HG03457 (cell line): ENCODE measurements around the gene GOLPH3L.
"Not testable (repeated sequence)": the region's sequence is repeated elsewhere in the genome, so short reads cannot be mapped to it uniquely, and the experiment has no call there.

Experiments
- ATAC-seq: cut with Tn5 transposase; IDR thresholded peaks from one replicate; pipeline ENCODE4 v1.9.1; 2021; ENCODE audit warnings: moderate number of reproducible peaks; ENCODE audit not compliant: unreplicated experiment

GOLPH3L gene

GRCh38 chr1:150619576-150620509 lies 77.1 kb downstream of the GOLPH3L start:
- ATAC-seq, result no peak

- ATAC-seq, result no peak
Observed at GRCh38 chr1:150615346-150616201, 81.4 kb downstream of the GOLPH3L start.

- ATAC-seq, result no peak
Observed at GRCh38 chr1:150613061-150613920, 83.7 kb downstream of the GOLPH3L start.

GRCh38 chr1:150612014-150612345 lies 85.0 kb downstream of the GOLPH3L start:
- no peak for ATAC-seq

- no peak for ATAC-seq
Observed at GRCh38 chr1:150610576-150610975, 86.4 kb downstream of the GOLPH3L start.

GRCh38 chr1:150609732-150610131 lies 87.2 kb downstream of the GOLPH3L start:
- ATAC-seq, result no peak

GRCh38 chr1:150606463-150607142 lies 90.4 kb downstream of the GOLPH3L start:
- ATAC-seq, result no peak

- ATAC-seq, result not testable (repeated sequence)
Observed at GRCh38 chr1:150605451-150605731, 91.6 kb downstream of the GOLPH3L start.

GRCh38 chr1:150604226-150604588 lies 92.7 kb downstream of the GOLPH3L start:
- no peak for ATAC-seq

- ATAC-seq, result no peak
Observed at GRCh38 chr1:150603711-150604110, 93.2 kb downstream of the GOLPH3L start.

- ATAC-seq, result not testable (repeated sequence)
Observed at GRCh38 chr1:150602372-150602771, 94.6 kb downstream of the GOLPH3L start.

- ATAC-seq, result no peak
Observed at GRCh38 chr1:150601540-150601939, 95.4 kb downstream of the GOLPH3L start.

GRCh38 chr1:150598346-150598745 lies 98.6 kb downstream of the GOLPH3L start:
- ATAC-seq, result not testable (repeated sequence)

- ATAC-seq, result no peak
Observed at GRCh38 chr1:150596976-150597375, 100.0 kb downstream of the GOLPH3L start.
